ENCODE data around the gene ULBP1.
"Not testable (repeated sequence)": the region's sequence is repeated elsewhere in the genome, so short reads cannot be mapped to it uniquely, and the experiment has no call there.

The ULBP1 gene

GRCh38 chr6:149925253-149925973 is 38.3 kb upstream of the ULBP1 start:
- no peaks in the 10 kb centered on the region for H3K36me3 ChIP-seq (ENCODE audit: control insufficient read depth in 4 of 4, insufficient read depth in 4 of 4, low read length in 3 of 4)
- H3K27me3 ChIP-seq (replicated peaks in 2 of 5; ENCODE audit: control insufficient read depth in 4 of 5, insufficient read depth in 5 of 5, low read length in 4 of 5): peaks cover 10 to 82% (median 46%) of the 10 kb centered on the region in 5 experiments
- H3K4me1 ChIP-seq (ENCODE audit: control extremely low read depth in 1 of 4, control insufficient read depth in 4 of 4, insufficient read depth in 4 of 4, low read length in 3 of 4): peaks cover 0 to 26% (median 24%) of the 10 kb centered on the region in 4 experiments
- DNase-seq: peak in 1 of 3 donors; percentile 39
- peaks cover 0 to 2% (median 0%) of the 10 kb centered on the region in 5 experiments for H3K9me3 ChIP-seq (ENCODE audit: control extremely low read depth in 1 of 5, control insufficient read depth in 4 of 5, insufficient read depth in 2 of 5, low read depth in 1 of 5, low read length in 4 of 5)
- H3K27ac ChIP-seq (ENCODE audit: insufficient read depth in 1 of 2, low read depth in 1 of 2, low read length in 2 of 2, poor library complexity in 1 of 2, severe bottlenecking in 2 of 2): no peak overlapping the region
- ChIA-PET POLR2A (no interaction called here), CTCF (interaction anchor here (0.8 to 2.6 kb wide), 11 partner anchors 11 to 379 kb away, joined by 3 to 21 read pairs (median 4); no protein-coding TSS in a partner anchor)
- 11% methylated on average over 27 of the region's 34 CpGs for WGBS (ENCODE audit: insufficient coverage)
- peak overlapping the region in 6 of 7 experiments; percentile 5 to 73 (median 57) for H3K4me3 ChIP-seq (ENCODE audit: control insufficient read depth in 1 of 7, extremely low read depth in 1 of 7, insufficient read depth in 4 of 7, low read depth in 2 of 7, low read length in 6 of 7)

- peak overlapping the region in 6 of 7 experiments; percentile 5 to 73 (median 57) for H3K4me3 ChIP-seq (ENCODE audit: control insufficient read depth in 1 of 7, extremely low read depth in 1 of 7, insufficient read depth in 4 of 7, low read depth in 2 of 7, low read length in 6 of 7)
- CTCF ChIA-PET: interaction anchor here (1.0 to 2.6 kb wide), 8 partner anchors 12 to 95 kb away, joined by 3 to 21 read pairs (median 6); no protein-coding TSS in a partner anchor
- 5% methylated on average over 27 of the region's 31 CpGs for WGBS (ENCODE audit: insufficient coverage)
- peaks cover 10 to 85% (median 51%) of the 10 kb centered on the region in 5 experiments for H3K27me3 ChIP-seq (replicated peaks in 2 of 5; ENCODE audit: control insufficient read depth in 4 of 5, insufficient read depth in 5 of 5, low read length in 4 of 5)
- DNase-seq: peak; percentile 67 to 82 (median 80)
- peaks cover 0 to 2% (median 0%) of the 10 kb centered on the region in 5 experiments for H3K9me3 ChIP-seq (ENCODE audit: control extremely low read depth in 1 of 5, control insufficient read depth in 4 of 5, insufficient read depth in 2 of 5, low read depth in 1 of 5, low read length in 4 of 5)
- H3K4me1 ChIP-seq (ENCODE audit: control extremely low read depth in 1 of 4, control insufficient read depth in 4 of 4, insufficient read depth in 4 of 4, low read length in 3 of 4): peaks cover 0 to 26% (median 24%) of the 10 kb centered on the region in 4 experiments
- H3K36me3 ChIP-seq (ENCODE audit: control insufficient read depth in 4 of 4, insufficient read depth in 4 of 4, low read length in 3 of 4): no peaks in the 10 kb centered on the region
- POLR2A ChIA-PET: no interaction called here
- no peak overlapping the region for H3K27ac ChIP-seq (ENCODE audit: insufficient read depth in 1 of 2, low read depth in 1 of 2, low read length in 2 of 2, poor library complexity in 1 of 2, severe bottlenecking in 2 of 2)
Measured at GRCh38 chr6:149925974-149926777, 37.6 kb upstream of the ULBP1 start.

GRCh38 chr6:149927025-149927424 is 36.7 kb upstream of the ULBP1 start:
- H3K4me3 ChIP-seq (ENCODE audit: control insufficient read depth in 1 of 7, extremely low read depth in 1 of 7, insufficient read depth in 4 of 7, low read depth in 2 of 7, low read length in 6 of 7); H3K9me3 ChIP-seq (ENCODE audit: control extremely low read depth in 1 of 5, control insufficient read depth in 4 of 5, insufficient read depth in 2 of 5, low read depth in 1 of 5, low read length in 4 of 5); DNase-seq; POLR2A ChIA-PET; H3K36me3 ChIP-seq (ENCODE audit: control insufficient read depth in 4 of 4, insufficient read depth in 4 of 4, low read length in 3 of 4); H3K27ac ChIP-seq (ENCODE audit: insufficient read depth in 1 of 2, low read depth in 1 of 2, low read length in 2 of 2, poor library complexity in 1 of 2, severe bottlenecking in 2 of 2): not testable (repeated sequence)
- WGBS (ENCODE audit: insufficient coverage): 88% methylated on average over 4 of the region's 4 CpGs
- Histone ChIP-seq H3K4me1 (ENCODE audit: control extremely low read depth in 1 of 4, control insufficient read depth in 4 of 4, insufficient read depth in 4 of 4, low read length in 3 of 4) (peaks cover 0 to 26% (median 24%) of the 10 kb centered on the region in 4 experiments), H3K27me3 (replicated peaks in 2 of 5; ENCODE audit: control insufficient read depth in 4 of 5, insufficient read depth in 5 of 5, low read length in 4 of 5) (peaks cover 10 to 85% (median 46%) of the 10 kb centered on the region in 5 experiments)
- CTCF ChIA-PET: interaction anchor here (1.0 kb wide), 2 partner anchors 88 to 95 kb away, joined by 3 to 7 read pairs; no protein-coding TSS in a partner anchor

- peak in 2 of 3 donors; percentile 44 to 47 for DNase-seq
- Histone ChIP-seq H3K36me3 (ENCODE audit: control insufficient read depth in 4 of 4, insufficient read depth in 4 of 4, low read length in 3 of 4) (no peaks in the 10 kb centered on the region), H3K4me1 (ENCODE audit: control extremely low read depth in 1 of 4, control insufficient read depth in 4 of 4, insufficient read depth in 4 of 4, low read length in 3 of 4) (peaks cover 0 to 12% (median 11%) of the 10 kb centered on the region in 4 experiments), H3K4me3 (ENCODE audit: control insufficient read depth in 1 of 7, extremely low read depth in 1 of 7, insufficient read depth in 4 of 7, low read depth in 2 of 7, low read length in 6 of 7) (no peak overlapping the region), H3K9me3 (ENCODE audit: control extremely low read depth in 1 of 5, control insufficient read depth in 4 of 5, insufficient read depth in 2 of 5, low read depth in 1 of 5, low read length in 4 of 5) (peaks cover 0 to 2% (median 0%) of the 10 kb centered on the region in 5 experiments), H3K27me3 (replicated peaks in 2 of 5; ENCODE audit: control insufficient read depth in 4 of 5, insufficient read depth in 5 of 5, low read length in 4 of 5) (peaks cover 10 to 86% (median 43%) of the 10 kb centered on the region in 5 experiments), H3K27ac (ENCODE audit: insufficient read depth in 1 of 2, low read depth in 1 of 2, low read length in 2 of 2, poor library complexity in 1 of 2, severe bottlenecking in 2 of 2) (no peak overlapping the region)
- POLR2A ChIA-PET: no interaction called here
- CTCF ChIA-PET: interaction anchor here (0.6 to 2.4 kb wide), 11 partner anchors 9 to 746 kb away, joined by 3 to 6 read pairs (median 3); partner anchors contain the start of gene RAET1L
- WGBS (ENCODE audit: insufficient coverage): 4% methylated on average over 3 of the region's 3 CpGs
Measured at GRCh38 chr6:149929422-149929821, 34.3 kb upstream of the ULBP1 start.

- no peaks in the 10 kb centered on the region for H3K4me1 ChIP-seq (ENCODE audit: control extremely low read depth in 1 of 4, control insufficient read depth in 4 of 4, insufficient read depth in 4 of 4, low read length in 3 of 4)
- POLR2A ChIA-PET: no interaction called here
- H3K36me3 ChIP-seq (ENCODE audit: control insufficient read depth in 4 of 4, insufficient read depth in 4 of 4, low read length in 3 of 4): no peaks in the 10 kb centered on the region
- H3K27ac ChIP-seq (ENCODE audit: insufficient read depth in 1 of 2, low read depth in 1 of 2, low read length in 2 of 2, poor library complexity in 1 of 2, severe bottlenecking in 2 of 2): no peak overlapping the region
- no peak for DNase-seq
- CTCF ChIA-PET: interaction anchor here (1.2 kb wide), 1 partner anchor 86 kb away, joined by 7 read pairs; no protein-coding TSS in a partner anchor
- H3K27me3 ChIP-seq (replicated peaks in 2 of 5; ENCODE audit: control insufficient read depth in 4 of 5, insufficient read depth in 5 of 5, low read length in 4 of 5): peaks cover 13 to 86% (median 49%) of the 10 kb centered on the region in 5 experiments
- H3K9me3 ChIP-seq (ENCODE audit: control extremely low read depth in 1 of 5, control insufficient read depth in 4 of 5, insufficient read depth in 2 of 5, low read depth in 1 of 5, low read length in 4 of 5): no peaks in the 10 kb centered on the region
- no peak overlapping the region for H3K4me3 ChIP-seq (ENCODE audit: control insufficient read depth in 1 of 7, extremely low read depth in 1 of 7, insufficient read depth in 4 of 7, low read depth in 2 of 7, low read length in 6 of 7)
- WGBS (ENCODE audit: insufficient coverage): 80% methylated on average over 1 of the region's 6 CpGs
Measured at GRCh38 chr6:149931501-149931900, 32.2 kb upstream of the ULBP1 start.

DNA sequence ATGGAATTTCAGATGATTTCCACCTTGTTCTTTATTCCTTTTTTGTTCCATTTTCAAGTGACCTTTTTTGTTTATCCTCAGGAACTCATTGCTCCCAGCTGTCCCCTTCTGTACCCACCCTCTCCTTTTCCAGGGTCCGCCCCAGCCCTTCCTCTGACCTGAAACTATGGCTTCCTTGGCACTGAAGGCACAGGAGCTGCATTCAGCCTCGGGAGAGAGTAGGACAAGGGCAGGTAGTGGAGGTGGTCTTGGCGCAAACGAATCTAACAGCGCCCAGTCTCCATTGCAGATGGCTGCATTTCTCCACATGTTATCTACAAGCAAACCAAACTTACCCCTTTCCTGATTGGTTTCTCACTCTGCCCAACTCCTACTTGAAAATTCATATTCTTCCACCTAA is 30.7 kb upstream of the ULBP1 start:
- H3K4me1 ChIP-seq (ENCODE audit: control extremely low read depth in 1 of 4, control insufficient read depth in 4 of 4, insufficient read depth in 4 of 4, low read length in 3 of 4): peaks cover 0 to under 1% (median under 1%) of the 10 kb centered on the region in 4 experiments
- ChIA-PET POLR2A (no interaction called here), CTCF (interaction anchor here (1.1 kb wide), 1 partner anchor 86 kb away, joined by 4 read pairs; no protein-coding TSS in a partner anchor)
- H3K4me3 ChIP-seq (ENCODE audit: control insufficient read depth in 1 of 7, extremely low read depth in 1 of 7, insufficient read depth in 4 of 7, low read depth in 2 of 7, low read length in 6 of 7): no peak overlapping the region
- H3K36me3 ChIP-seq (ENCODE audit: control insufficient read depth in 4 of 4, insufficient read depth in 4 of 4, low read length in 3 of 4): no peaks in the 10 kb centered on the region
- H3K9me3 ChIP-seq (ENCODE audit: control extremely low read depth in 1 of 5, control insufficient read depth in 4 of 5, insufficient read depth in 2 of 5, low read depth in 1 of 5, low read length in 4 of 5): no peaks in the 10 kb centered on the region
- DNase-seq: no peak
- peaks cover 25 to 90% (median 57%) of the 10 kb centered on the region in 5 experiments for H3K27me3 ChIP-seq (replicated peaks in 2 of 5; ENCODE audit: control insufficient read depth in 4 of 5, insufficient read depth in 5 of 5, low read length in 4 of 5)
- H3K27ac ChIP-seq (ENCODE audit: insufficient read depth in 1 of 2, low read depth in 1 of 2, low read length in 2 of 2, poor library complexity in 1 of 2, severe bottlenecking in 2 of 2): no peak overlapping the region
- WGBS (ENCODE audit: insufficient coverage): 18% methylated on average over 4 of the region's 5 CpGs

Measured in common myeloid progenitor, CD34-positive (primary cell).